Stimulated activated naive B cell treated with anti-CD40 and anti-IgM and Interleukin-4, amounts not matched to agents 10 μg/mL and 1 μg/mL and 100 μg/mL, for 72 hours (primary cell): Measurements from ENCODE around the gene RGS12.

Experiments
- ATAC-seq, 2 donors: fragments of 150-1000 bp; cut with Tn5 transposase; replicated peaks; 2 replicates each; pipeline ENCODE4 v1.10.0; 2021; ENCODE audit warnings: moderate library complexity in 1 of 2
- DNase-seq: peaks from one replicate; pipeline ENCODE4 v3.0.0; 2021
- H3K27ac Mint-ChIP-seq: one replicate; pipeline ENCODE4 v1.8.0; 2022; ENCODE audit warnings: mild to moderate bottlenecking, mixed read lengths
- H3K27me3 Mint-ChIP-seq, 2 donors: one replicate each; pipeline ENCODE4 v1.8.0; 2022; ENCODE audit warnings: mixed read lengths in 2 of 2
- H3K36me3 Mint-ChIP-seq, 2 donors: one replicate each; pipeline ENCODE4 v1.8.0; 2022; ENCODE audit warnings: mixed read lengths in 2 of 2, mild to moderate bottlenecking in 1 of 2
- H3K4me1 Mint-ChIP-seq, 2 donors: one replicate each; pipeline ENCODE4 v1.8.0; 2022; ENCODE audit warnings: mixed read lengths in 2 of 2, mild to moderate bottlenecking in 1 of 2
- H3K4me3 Mint-ChIP-seq, 2 donors: one replicate each; pipeline ENCODE4 v1.8.0; 2022; ENCODE audit warnings: mild to moderate bottlenecking in 2 of 2, mixed read lengths in 2 of 2, moderate library complexity in 1 of 2
- H3K9me3 Mint-ChIP-seq, 2 donors: one replicate each; pipeline ENCODE4 v1.8.0; 2022; ENCODE audit warnings: mixed read lengths in 2 of 2, mild to moderate bottlenecking in 1 of 2

Gene RGS12

DNA sequence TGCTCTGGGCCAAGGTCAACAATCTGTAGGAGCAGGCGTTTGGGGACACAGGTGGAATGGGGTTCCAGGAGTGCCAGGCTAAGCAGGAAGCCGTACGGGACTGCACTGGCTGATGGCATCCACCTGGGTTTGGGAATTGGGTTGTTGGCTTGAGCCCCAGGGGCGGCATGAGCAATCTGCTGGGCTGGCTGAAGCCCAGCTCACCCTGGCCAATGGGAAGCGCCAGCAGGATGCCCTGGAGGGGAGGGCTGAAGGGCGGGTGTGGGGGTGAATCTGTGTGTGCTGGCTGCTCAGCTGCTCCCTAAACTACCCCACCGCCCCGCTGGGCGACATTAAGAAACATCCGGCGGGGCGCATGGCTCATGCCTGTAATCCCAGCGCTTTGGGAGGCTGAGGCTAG is 8.9 kb upstream of the RGS12 start:
- ATAC-seq, result no peak
- H3K36me3 Mint-ChIP-seq, result peaks cover 5 to 26% of the 10 kb centered on the region in 2 donors
- H3K9me3 Mint-ChIP-seq, result peaks cover 7 to 15% of the 10 kb centered on the region in 2 donors
- H3K4me3 Mint-ChIP-seq, result no peak overlapping the region
- H3K4me1 Mint-ChIP-seq, result peaks cover 11 to 16% of the 10 kb centered on the region in 2 donors
- no peak for DNase-seq
- peaks cover 13 to 16% of the 10 kb centered on the region in 2 donors for H3K27me3 Mint-ChIP-seq
- no peak overlapping the region for H3K27ac Mint-ChIP-seq

DNA sequence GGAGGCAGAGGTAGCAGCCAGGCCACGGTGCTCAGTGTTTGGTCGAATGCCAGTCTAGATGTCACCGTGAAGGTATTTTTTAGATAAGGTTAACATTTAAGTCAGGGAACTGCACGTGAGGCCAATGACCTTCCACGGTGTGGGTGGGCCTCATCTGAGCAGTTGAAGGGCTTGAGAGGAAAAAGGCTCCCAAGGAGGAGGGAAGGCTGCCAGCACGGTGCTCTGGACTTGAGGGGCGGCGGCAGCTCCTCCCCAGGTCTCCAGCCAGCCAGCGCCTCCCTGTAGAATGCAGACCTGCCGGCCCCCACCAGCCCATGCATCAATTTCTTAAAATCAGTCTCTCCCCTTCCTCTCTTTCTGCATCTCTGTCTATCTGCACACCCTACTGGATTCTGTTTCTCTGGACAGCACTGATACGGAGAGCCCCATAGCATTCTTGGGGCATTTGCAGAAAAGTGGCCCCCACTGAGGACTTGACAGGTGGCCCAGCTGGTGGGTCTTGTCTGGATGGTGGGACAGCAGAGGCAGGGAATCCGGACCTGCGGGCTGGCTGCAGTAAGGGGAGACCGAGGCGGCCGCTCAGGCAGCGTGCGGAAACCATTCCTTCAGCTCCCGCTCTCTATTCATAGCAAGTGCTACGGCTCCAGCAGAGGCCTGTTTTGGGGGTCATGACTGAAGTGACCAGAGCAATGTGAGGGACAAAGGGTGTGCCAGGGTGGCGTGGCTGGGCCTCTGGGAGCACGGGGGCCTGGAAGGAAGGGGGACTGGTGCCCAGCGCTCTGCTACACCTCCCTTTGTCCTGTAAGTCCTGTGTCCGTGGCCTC is 7.9 kb upstream of the RGS12 start:
- Mint-ChIP-seq H3K4me1 (peaks cover 11 to 16% of the 10 kb centered on the region in 2 donors), H3K36me3 (peaks cover 4 to 21% of the 10 kb centered on the region in 2 donors), H3K27me3 (peaks cover 21 to 23% of the 10 kb centered on the region in 2 donors), H3K4me3 (peak overlapping the region in 1 of 2 donors; percentile 35), H3K9me3 (peaks cover 4 to 11% of the 10 kb centered on the region in 2 donors), H3K27ac (no peak overlapping the region)
- ATAC-seq (no peak), DNase-seq (no peak)

DNA sequence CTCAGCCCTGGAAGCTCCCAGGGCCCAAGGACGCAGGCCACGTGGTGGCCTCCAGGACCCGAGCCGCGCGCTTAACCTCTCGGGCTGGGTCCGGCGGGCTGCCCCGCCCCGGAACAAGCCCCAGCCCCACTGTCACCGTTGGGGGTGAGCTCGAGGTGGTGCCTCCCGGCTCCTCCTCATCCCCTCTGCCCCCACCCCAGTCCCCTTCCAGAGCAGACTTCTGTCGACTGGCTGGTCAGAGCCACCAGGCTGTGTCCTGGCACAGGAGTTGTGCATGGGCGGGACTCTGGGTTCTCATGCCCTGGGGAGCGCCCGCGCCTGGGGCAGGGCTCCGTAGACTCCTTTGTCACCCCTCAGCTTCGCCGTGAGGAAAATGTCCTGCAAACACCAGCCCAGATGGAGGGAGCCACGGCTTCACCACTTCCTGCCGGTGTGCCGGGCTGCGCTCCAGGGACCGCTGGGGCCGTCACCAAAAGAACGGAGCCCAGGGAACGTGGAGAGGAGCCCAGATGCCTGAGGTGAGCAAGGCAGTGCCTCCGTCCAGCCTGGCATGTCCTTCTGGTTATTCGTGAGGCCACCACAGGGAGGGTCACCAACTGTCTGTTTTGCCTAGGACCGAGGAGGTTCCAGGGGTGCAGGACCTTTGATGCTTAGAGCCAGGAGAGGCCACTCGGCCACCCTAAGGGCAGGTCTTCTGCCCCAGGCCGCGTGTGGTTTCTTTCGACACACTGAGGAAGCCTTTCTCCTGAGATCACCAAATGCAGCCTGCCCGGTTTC is 7.1 kb upstream of the RGS12 start:
- H3K4me3 Mint-ChIP-seq, result peak overlapping the region; percentile 43 to 75
- peaks cover 4 to 17% of the 10 kb centered on the region in 2 donors for H3K36me3 Mint-ChIP-seq
- peaks cover 11 to 16% of the 10 kb centered on the region in 2 donors for H3K4me1 Mint-ChIP-seq
- ATAC-seq (peak; percentile 56 to 98), DNase-seq (no peak)
- H3K27ac Mint-ChIP-seq, result peak overlapping the region; percentile 80
- H3K9me3 Mint-ChIP-seq, result peaks cover 4 to 11% of the 10 kb centered on the region in 2 donors
- peaks cover 24 to 29% of the 10 kb centered on the region in 2 donors for H3K27me3 Mint-ChIP-seq

DNA sequence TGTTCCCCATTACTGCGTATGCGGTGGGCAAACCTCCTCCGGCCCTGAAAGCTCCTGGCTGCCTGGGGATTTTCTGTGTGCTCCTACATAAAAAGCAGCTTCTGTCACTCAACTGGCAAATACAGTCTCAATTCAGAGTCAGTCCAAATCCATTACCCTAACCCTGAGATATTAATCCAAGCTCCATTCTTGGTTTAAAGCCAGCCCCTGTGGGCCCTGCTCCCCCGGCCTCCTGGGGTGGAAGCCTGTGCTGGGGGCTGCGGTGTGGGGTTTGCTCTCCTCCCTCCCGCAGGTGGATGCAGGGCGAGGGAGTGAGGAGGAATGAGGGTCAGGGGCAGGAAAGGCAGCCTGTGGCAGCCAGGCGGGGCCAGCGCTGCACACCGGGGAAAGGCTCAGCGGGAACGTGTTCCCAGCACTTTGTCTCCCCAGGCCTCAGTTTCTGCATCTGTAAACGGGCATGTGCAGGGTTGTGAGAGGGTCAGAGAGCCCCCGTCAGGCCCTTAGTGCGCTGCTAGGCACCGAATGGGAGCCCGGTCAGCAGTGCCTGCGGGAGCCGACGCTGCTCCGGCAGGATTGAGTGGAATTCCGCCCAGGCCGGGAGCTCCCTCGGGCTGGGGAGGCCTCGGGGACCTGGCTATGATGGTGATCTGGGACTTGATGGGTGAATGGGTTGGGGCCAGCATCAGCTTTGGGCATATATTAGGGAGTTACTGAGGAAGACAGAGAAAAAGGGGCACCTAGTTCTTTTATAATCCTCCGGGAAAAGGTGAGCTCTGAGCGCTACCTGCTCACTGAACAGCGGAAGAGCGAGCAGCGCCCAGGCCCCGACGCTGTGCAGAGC is 6.3 kb upstream of the RGS12 start:
- peak overlapping the region; percentile 80 for H3K27ac Mint-ChIP-seq
- H3K36me3 Mint-ChIP-seq, result peaks cover 4 to 11% of the 10 kb centered on the region in 2 donors
- peaks cover 25 to 32% of the 10 kb centered on the region in 2 donors for H3K27me3 Mint-ChIP-seq
- DNase-seq (peak; percentile 79), ATAC-seq (peak in 1 of 2 donors; percentile 97)
- H3K4me1 Mint-ChIP-seq, result peaks cover 13 to 18% of the 10 kb centered on the region in 2 donors
- peak overlapping the region; percentile 43 to 75 for H3K4me3 Mint-ChIP-seq
- H3K9me3 Mint-ChIP-seq, result peaks cover 4 to 11% of the 10 kb centered on the region in 2 donors

DNA sequence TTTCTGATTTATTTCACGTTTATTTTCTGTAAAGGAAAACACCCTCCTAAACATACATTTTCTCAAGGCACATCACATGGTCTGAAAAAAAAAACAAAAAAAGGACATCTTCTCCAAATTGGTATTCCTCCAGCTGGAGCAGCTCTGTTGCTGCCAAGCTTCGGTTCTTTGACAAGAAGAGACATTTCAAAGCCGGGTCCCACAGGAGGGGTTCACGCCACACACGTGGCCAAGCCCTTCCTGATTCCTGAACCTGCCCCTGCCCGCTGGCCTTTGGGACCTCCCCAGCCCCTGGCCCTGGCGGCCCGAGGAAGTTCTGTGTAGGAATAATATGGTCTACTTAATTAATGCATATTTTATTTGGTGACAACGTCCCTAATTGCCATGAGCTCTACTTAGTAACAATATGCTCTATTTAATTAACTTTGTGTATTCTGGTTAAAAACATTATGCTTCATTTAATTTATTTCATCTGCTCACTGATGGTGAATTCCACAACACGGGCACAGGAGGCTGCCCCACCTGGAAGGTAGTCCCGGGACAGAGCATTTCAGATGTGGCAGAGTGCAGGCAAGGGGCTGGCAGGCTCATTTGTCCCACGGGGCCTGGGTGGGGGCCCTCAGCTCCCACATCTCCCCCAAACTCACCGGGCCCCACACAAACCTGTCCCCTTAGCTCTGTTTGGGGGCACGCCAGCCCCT is 5.4 kb upstream of the RGS12 start:
- Mint-ChIP-seq H3K27ac (no peak overlapping the region), H3K36me3 (peaks cover 0 to 6% of the 10 kb centered on the region in 2 donors), H3K4me3 (no peak overlapping the region), H3K27me3 (peaks cover 27 to 36% of the 10 kb centered on the region in 2 donors), H3K4me1 (peaks cover 17 to 24% of the 10 kb centered on the region in 2 donors), H3K9me3 (peaks cover 0 to 5% of the 10 kb centered on the region in 2 donors)
- DNase-seq, result no peak
- ATAC-seq, result no peak

DNA sequence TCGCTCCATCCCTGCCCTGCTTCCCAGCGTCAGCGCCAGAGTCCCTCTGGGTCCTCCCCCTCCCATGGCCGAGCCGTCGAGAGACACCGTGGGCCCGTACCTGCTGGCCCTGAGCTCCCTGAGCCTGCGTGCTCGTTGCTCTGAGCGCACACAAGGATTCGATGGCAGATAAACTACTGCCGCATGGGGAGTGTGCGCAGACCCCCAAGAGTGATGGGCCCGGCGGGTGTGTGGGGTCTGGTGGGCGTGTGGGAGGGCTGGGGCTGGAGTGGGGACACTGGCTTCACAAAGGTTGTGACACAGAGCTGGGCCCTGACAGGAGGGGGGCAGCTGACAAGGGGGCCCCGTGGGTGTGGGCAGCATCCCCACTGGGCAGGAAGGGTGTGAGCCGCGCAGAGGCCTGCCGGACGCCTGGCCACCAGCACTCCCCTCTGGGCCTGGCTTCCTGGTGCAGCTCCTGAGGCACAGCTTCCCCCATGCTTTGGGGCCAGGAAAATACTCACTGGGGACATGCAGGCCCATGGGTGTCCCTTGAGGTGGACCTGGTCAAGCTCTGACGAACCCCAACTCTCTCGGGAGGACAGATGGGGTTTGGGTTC is 4.8 kb upstream of the RGS12 start:
- H3K27ac Mint-ChIP-seq, result no peak overlapping the region
- ATAC-seq, result no peak
- peaks cover 27 to 35% of the 10 kb centered on the region in 2 donors for H3K27me3 Mint-ChIP-seq
- H3K9me3 Mint-ChIP-seq, result no peaks in the 10 kb centered on the region
- H3K4me1 Mint-ChIP-seq, result peaks cover 17 to 24% of the 10 kb centered on the region in 2 donors
- H3K36me3 Mint-ChIP-seq, result no peaks in the 10 kb centered on the region
- H3K4me3 Mint-ChIP-seq, result no peak overlapping the region
- DNase-seq, result no peak

DNA sequence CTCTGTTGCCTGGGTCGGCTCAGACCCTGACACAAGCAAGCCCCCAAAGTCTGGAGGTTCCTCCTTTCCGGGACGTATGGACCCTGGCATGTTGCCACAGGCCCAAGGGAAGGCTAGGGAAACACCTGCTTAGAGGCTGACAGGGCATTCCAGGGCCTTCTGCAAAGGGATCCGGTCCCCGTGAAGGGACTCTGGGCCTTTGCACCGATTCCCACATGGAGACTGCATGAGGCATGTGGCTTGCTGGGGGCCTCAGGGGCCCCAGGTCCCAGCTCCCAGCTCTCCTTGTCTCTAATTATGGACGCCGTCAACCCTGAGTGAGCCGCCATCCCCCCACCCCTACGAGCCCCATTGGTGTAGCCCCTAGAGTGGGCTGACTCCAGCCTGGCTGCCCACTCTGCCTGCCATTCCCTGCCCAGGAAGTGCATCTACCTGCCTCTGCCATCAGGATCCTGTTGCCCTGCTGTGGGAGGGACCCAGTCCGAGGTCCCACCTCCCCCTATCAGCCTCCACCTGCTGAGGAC is 4.2 kb upstream of the RGS12 start:
- no peak for DNase-seq
- peaks cover 20 to 29% of the 10 kb centered on the region in 2 donors for H3K4me1 Mint-ChIP-seq
- peaks cover 21 to 33% of the 10 kb centered on the region in 2 donors for H3K27me3 Mint-ChIP-seq
- H3K9me3 Mint-ChIP-seq, result no peaks in the 10 kb centered on the region
- H3K27ac Mint-ChIP-seq, result peak overlapping the region; percentile 37
- no peak overlapping the region for H3K4me3 Mint-ChIP-seq
- ATAC-seq, result no peak
- no peaks in the 10 kb centered on the region for H3K36me3 Mint-ChIP-seq

DNA sequence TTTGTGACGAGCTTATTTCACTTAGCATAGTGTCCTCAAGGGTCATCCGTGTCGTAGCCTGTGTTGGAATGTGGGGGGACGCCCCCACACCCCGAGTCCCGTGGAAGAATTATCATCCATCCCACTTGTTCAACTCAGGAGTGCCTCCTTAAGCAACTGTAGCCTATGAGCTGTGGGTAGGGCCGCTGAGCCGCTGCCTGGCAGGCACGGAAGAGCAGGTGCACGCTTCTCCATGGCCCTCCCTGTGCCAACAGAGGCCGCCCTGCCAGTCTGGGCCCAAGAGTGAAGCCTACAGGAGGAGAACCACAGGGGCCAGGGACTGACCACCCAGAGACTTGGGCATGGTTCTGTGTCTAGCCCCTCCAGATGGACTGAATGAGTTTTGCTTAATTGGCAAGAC is 2.3 kb upstream of the RGS12 start:
- Mint-ChIP-seq H3K36me3 (no peaks in the 10 kb centered on the region), H3K27me3 (peaks cover 19 to 37% of the 10 kb centered on the region in 2 donors), H3K4me1 (peaks cover 22 to 35% of the 10 kb centered on the region in 2 donors), H3K9me3 (no peaks in the 10 kb centered on the region), H3K4me3 (peak overlapping the region; percentile 26 to 32), H3K27ac (no peak overlapping the region)
- no peak for ATAC-seq
- DNase-seq, result no peak

DNA sequence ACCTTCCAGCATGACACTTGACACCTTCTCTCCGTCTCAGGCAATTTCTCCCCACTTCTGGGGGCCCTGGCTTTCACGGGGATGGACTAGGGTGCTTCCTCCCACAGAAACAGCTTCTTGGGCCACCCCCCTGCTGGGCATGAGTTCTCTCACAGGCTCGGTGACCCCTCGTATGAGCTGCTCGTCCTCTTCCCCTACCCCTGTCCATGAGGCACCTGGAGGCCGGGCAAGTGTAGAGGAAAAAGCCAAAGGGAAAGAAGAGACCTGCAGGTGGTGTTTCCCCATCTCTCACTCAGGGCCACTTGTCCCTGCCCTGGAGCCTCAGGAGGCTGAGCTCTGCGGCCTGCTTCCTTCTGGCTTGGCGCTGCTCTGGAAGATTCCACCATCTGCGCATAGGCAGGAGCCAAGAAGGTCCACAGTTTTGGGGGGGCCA is 1.9 kb upstream of the RGS12 start:
- peaks cover 20 to 31% of the 10 kb centered on the region in 2 donors for H3K4me1 Mint-ChIP-seq

DNA sequence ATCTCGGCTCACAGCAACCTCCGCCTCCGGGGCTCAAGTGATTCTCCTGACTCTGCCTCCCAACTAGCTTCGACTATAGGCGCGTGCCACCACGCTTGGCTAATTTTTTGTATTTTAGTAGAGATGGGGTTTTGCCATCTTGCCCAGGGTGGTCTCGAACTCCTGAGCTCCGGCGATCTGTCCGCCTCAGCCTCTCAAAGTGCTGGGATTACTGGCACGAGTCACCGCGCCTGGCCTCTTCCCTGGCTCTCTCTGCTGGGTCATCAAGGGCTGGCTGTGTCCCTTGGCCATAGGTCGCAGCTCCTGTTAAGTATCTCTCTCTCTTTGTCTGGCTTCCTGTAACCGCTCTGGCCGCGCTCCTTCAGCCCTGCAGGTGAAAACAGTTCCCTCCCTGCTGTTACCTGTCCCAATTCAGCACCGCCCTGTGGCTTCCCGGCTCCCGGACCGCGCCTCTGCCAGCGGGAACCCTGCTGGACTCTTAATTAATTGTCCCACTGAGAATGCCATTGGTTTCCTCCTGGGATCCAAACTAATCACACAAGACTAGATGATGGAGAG is 1.3 kb upstream of the RGS12 start:
- H3K4me1 Mint-ChIP-seq, result peaks cover 15 to 25% of the 10 kb centered on the region in 2 donors
- no peaks in the 10 kb centered on the region for H3K9me3 Mint-ChIP-seq
- H3K4me3 Mint-ChIP-seq, result peak overlapping the region; percentile 89 to 91
- DNase-seq (no peak), ATAC-seq (no peak)
- peaks cover 19 to 37% of the 10 kb centered on the region in 2 donors for H3K27me3 Mint-ChIP-seq
- peak overlapping the region; percentile 70 for H3K27ac Mint-ChIP-seq
- no peaks in the 10 kb centered on the region for H3K36me3 Mint-ChIP-seq

More for the DNA sequence above, 1.9 kb upstream of the RGS12 start:
- peaks cover 19 to 37% of the 10 kb centered on the region in 2 donors for H3K27me3 Mint-ChIP-seq
- DNase-seq (no peak), ATAC-seq (no peak)
- H3K27ac Mint-ChIP-seq, result no peak overlapping the region
- H3K4me3 Mint-ChIP-seq, result no peak overlapping the region
- H3K9me3 Mint-ChIP-seq, result no peaks in the 10 kb centered on the region
- no peaks in the 10 kb centered on the region for H3K36me3 Mint-ChIP-seq

DNA sequence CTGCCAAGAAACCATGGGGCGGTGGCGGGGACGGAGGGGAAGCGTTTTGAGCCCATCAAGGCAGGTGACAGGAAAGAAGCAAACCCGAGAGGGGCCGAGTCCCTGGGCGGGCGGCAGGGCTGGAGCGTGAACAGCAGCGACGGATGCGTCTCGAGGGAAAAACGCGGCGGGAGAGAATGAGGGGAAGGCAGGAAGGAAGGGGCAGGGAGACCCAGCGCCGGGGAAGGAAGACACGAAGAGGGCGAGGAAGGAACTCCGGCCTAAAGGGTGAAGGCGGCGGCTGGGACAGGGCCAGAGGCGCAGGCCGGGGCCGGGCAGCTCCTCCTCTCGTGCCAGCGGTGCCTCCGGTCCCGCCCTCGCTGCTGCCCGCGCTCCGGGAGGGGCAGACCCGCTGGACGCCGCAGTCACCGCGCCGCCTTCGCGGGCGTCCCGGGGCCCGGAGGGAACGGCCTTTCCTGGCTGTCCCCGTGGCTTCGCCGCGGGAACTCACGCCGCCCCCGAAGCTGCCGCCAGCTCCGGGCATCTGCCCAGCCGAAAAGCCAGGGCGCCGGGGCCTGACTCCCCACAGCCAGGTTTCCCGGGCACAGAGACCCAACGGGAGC is 751 bp upstream of the RGS12 start:
- Mint-ChIP-seq H3K27ac (peak overlapping the region; percentile 70), H3K4me1 (peaks cover 11 to 19% of the 10 kb centered on the region in 2 donors), H3K9me3 (no peaks in the 10 kb centered on the region), H3K27me3 (peaks cover 19 to 37% of the 10 kb centered on the region in 2 donors), H3K4me3 (peak overlapping the region; percentile 89 to 91), H3K36me3 (no peaks in the 10 kb centered on the region)
- DNase-seq, result no peak
- peak; percentile 44 to 45 for ATAC-seq
